GM20431 (cell line): Measurements from ENCODE around the gene SURF1.
"Not testable (repeated sequence)": the region's sequence is repeated elsewhere in the genome, so short reads cannot be mapped to it uniquely, and the experiment has no call there.

Experiments
- in situ Hi-C: fragments of 300-500 bp; cut with MseI, MboI; formaldehyde crosslinking; loops from one replicate; pipeline ENCODE4 v1.15.0; 2020; ENCODE audit warnings: low sequenced_read_pairs; ENCODE audit not compliant: unreplicated experiment

SURF1 gene

GRCh38 chr9:133385452-133385851 is 29.2 kb upstream of the SURF1 start:
- in situ Hi-C loops = no loop called here

DNA sequence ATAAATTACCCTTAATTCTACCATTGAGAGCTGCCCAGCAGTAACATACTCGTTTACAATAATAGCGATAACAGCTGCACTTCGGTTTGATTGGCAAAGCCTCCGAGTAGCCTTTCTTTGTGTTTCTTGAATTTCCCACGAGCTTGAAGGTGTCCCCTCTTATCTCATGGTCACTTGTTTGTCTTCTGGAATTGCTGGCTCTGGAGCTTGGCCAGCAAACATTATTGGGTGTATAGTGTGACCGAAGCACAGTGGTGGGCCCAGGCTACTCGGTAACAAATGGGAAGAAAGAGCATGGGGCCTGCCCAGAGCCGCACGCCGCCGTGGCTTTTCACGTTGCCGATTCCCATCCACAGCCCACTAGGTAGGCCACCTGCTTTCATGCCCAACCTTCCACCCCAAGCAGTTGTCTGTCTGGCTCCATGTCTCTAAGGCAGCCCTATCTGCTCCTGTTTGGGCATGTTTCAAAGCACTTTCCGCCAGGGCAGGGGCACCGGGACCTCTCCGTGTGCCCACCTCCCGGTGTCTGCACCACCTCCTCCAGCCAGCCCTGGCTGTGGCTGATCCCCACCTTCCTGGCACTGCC is 28.5 kb upstream of the SURF1 start:
- in situ Hi-C loops = no loop called here

DNA sequence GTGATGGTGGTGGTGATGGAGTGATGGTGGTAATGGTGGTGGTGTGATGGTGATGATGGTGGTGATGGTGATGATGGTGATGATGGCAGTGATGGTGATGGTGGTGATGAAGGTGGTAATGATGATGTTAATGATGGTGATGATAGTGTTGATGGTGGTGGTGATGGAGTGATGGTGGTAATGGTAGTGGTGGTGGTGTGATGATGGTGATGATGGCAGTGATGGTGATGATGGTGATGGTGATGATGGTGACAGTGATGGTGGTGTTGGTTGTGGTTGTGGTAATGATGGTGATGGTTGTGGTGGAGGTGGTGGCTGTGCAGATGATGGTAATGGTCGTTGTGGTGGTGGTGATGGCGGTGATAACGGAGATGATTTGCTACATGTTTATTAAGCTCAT is 27.2 kb upstream of the SURF1 start:
- in situ Hi-C loops = no loop called here

- in situ Hi-C loops = no loop called here
Observed at GRCh38 chr9:133382507-133383141, 26.3 kb upstream of the SURF1 start.

DNA sequence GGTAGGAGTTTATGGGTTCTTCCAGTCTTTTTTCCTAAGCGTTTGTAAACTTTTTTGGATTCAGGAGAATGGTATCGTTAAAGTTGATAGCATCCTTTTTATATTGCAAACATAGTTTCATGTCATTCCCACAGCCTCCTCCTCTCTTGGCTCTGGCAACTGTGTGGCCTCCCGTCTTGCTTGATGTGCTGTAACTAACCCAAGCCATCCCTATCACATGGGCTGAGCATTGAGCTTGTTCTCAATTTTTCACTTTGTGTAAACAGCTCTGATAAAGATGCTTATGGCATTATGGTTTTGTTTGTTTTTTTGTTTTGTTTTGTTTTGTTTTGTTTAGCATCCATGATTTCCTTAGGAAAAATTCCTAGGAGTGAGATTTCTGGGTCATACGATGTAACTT is 24.4 kb upstream of the SURF1 start:
- in situ Hi-C loops = no loop called here

GRCh38 chr9:133379153-133380086 is 23.1 kb upstream of the SURF1 start:
- in situ Hi-C loops = no loop called here

GRCh38 chr9:133378408-133378962 is 22.2 kb upstream of the SURF1 start:
- in situ Hi-C loops = no loop called here

GRCh38 chr9:133377721-133378216 is 21.5 kb upstream of the SURF1 start:
- in situ Hi-C loops = no loop called here

DNA sequence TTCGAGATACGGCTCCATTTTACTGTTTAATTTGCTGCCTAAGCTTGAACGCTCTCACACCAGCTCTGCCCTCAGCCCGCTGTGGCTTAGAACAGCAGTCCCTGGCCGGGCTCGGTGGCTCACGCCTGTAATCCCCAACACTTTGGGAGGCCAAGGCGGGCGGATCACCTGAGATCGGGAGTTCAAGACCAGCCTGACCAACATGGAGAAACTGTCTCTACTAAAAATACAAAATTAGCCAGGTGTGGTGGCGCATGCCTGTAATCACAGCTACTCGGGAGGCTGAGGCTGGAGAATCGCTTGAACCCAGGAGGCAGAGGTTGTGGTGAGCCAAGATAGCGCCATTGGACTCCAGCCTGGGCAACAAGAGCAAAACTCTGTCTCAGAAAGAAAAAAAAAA is 21.0 kb upstream of the SURF1 start:
- in situ Hi-C loops = not testable (repeated sequence)

GRCh38 chr9:133375724-133376654 is 19.7 kb upstream of the SURF1 start, which contains the start of the genes STKLD1 and SURF4:
STKLD1 (plus strand) TSS chr9:133376366; CDS start chr9:133376474, 108 bp downstream.
SURF4 (minus strand) TSS chr9:133376060; CDS start chr9:133375969, 91 bp downstream.
- in situ Hi-C loops = no loop called here

DNA sequence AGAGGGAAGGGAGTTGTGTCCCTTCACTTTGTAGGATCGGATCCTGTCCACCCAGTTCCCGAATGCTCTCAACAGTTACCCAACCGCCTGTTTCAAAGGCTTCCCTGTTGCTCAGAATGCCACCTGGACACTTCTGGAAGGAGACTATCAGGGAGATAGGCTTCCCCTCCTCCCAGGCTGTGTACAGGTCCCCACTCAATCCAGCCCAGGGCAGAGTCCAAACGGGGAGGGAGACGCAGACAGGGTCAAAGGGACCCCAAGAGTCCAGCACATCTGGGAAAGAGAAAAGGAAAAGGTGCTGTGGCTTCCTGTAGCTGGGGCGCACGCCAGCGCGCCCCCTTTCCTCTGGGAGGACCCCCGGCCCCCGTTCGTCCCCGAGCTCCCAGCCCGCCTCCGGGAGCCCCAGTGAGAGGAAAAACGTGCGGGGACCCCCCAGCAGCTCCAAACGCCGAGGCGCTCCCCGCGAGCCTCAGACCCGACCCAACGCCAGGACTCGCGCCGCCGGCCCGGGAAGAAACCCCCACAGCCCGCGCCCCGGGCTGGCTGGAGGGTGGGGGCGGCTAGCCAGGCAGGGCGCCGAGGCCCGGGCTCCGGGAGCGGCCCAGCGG is 18.9 kb upstream of the SURF1 start:
- in situ Hi-C loops = no loop called here

- in situ Hi-C loops = no loop called here
Observed at GRCh38 chr9:133374612-133375115, 18.4 kb upstream of the SURF1 start.

GRCh38 chr9:133372144-133372543 is 15.9 kb upstream of the SURF1 start:
- in situ Hi-C loops = no loop called here

- in situ Hi-C loops = no loop called here
Observed at GRCh38 chr9:133371261-133371711, 15.0 kb upstream of the SURF1 start.

- in situ Hi-C loops = no loop called here
Observed at GRCh38 chr9:133370685-133371084, 14.4 kb upstream of the SURF1 start.

- in situ Hi-C loops = no loop called here
Observed at GRCh38 chr9:133369933-133370332, 13.6 kb upstream of the SURF1 start.

DNA sequence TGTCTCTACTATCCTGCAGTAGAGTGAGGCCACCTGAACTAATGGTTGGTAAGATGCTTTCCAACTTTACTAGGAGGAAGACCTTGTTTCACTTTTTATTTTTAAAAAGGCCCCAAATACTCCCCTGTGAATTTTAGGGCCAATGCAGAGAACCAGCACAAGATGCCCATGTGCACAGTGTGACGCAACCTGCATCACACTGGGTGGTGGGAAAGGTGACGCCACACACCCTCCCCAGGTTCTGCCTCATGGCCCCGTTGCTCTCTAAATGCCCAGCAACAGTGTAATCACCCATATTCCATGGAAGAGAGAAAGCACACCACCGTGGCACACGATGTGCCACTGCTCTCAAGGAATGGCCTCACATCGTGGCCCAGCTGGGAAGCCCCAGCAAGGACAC is 13.1 kb upstream of the SURF1 start:
- in situ Hi-C loops = no loop called here

GRCh38 chr9:133368249-133368881 is 12.1 kb upstream of the SURF1 start:
- in situ Hi-C loops = no loop called here
